Upper lobe of left lung (tissue), 6 donors: Measurements from ENCODE around the gene LAPTM4A. TPM values are rescaled to one million over a fixed set of nuclear protein-coding genes. Genes with fewer than 3 reads are reported as not detected.

Experiments used
- ATAC-seq, 2 donors: fragments of 200-7000 bp; cut with Tn5 transposase; one replicate each; pipeline ENCODE4 v1.9.1; 2022; ENCODE audit warnings: mild to moderate bottlenecking in 2 of 2, moderate library complexity in 2 of 2; ENCODE audit not compliant: low FRiP score in 2 of 2
- DNase-seq, 2 donors: peaks; one replicate each; pipeline ENCODE4 v3.0.0-alpha.2; 2019 to 2020
- H3K27ac ChIP-seq, 4 donors: fragments of 200-600 bp; sonication (generic); one replicate each; pipeline ENCODE4 v1.5.1; 2016 to 2019
- H3K27me3 ChIP-seq, 4 donors: fragments of 200-600 bp; sonication (generic); one replicate each; pipeline ENCODE4 v1.5.1; 2017 to 2019
- H3K36me3 ChIP-seq, 4 donors: fragments of 200-600 bp; sonication (generic); one replicate each; pipeline ENCODE4 v1.5.1; 2016 to 2019
- H3K4me1 ChIP-seq, 4 donors: fragments of 200-600 bp; sonication (generic); one replicate each; pipeline ENCODE4 v1.5.1; 2018 to 2019
- H3K4me3 ChIP-seq, 4 donors: fragments of 200-600 bp; sonication (generic); one replicate each; pipeline ENCODE4 v1.5.1; 2017 to 2019; ENCODE audit warnings: mild to moderate bottlenecking in 2 of 4, moderate library complexity in 1 of 4
- H3K9me3 ChIP-seq, 4 donors: fragments of 200-600 bp; sonication (generic); one replicate each; pipeline ENCODE4 v1.5.1; 2018 to 2019
- EP300 ChIP-seq, 4 donors: sonication (generic); formaldehyde crosslinking; IDR thresholded peaks; one replicate each; pipeline ENCODE4 v1.5.1; 2017; ENCODE audit warnings: antibody characterized with exemption in 4 of 4, control low read depth in 2 of 4
- POLR2A ChIP-seq, 4 donors: fragments of 450-650 bp; IDR thresholded peaks; one replicate each; pipeline ENCODE4 v1.5.1; 2016 to 2017; ENCODE audit warnings: antibody characterized with exemption in 4 of 4, mild to moderate bottlenecking in 2 of 4
- POLR2AphosphoS5 ChIP-seq, 2 donors: sonication (generic); formaldehyde crosslinking; IDR thresholded peaks; one replicate each; pipeline ENCODE4 v1.5.1; 2017; ENCODE audit warnings: antibody characterized with exemption in 2 of 2
- WGBS, 2 donors: methylation state at CpG; one replicate each; pipeline ENCODE4 v1.1.5; 2017 to 2018; 5-methylcytosine and 5-hydroxymethylcytosine counted together
- total RNA-seq, 6 donors: library from RNA; depleted of rRNA in 4 of 6; stranded (reverse); fragments of >200 nt in 4 of 6; gene quantifications; one replicate each; pipeline versions ENCODE4 v1.1.0 to v1.2.1, GENCODE V29; 2016 to 2021
- TF ChIP-seq, protein P1 (sequence below), 6 experiments: fragments of 450-650 bp in 4 of 6; fragments of 200-600 bp in 2 of 6; sonication (generic) in 2 of 6; IDR thresholded peaks; one replicate each; pipeline ENCODE4 v1.5.1; 2016 to 2019; ENCODE audit warnings: antibody characterized with exemption in 6 of 6
- donor health status: DM: no; HTN: no; CAD: no; lungs with moderate emphysema.
- donor health status: DM: no; HTN: yes; CAD: no; lungs with severe emphysema.

The LAPTM4A gene
- total RNA-seq, 6 donors from 2014 or later: 27.2 to 210 (median 116) TPM

DNA sequence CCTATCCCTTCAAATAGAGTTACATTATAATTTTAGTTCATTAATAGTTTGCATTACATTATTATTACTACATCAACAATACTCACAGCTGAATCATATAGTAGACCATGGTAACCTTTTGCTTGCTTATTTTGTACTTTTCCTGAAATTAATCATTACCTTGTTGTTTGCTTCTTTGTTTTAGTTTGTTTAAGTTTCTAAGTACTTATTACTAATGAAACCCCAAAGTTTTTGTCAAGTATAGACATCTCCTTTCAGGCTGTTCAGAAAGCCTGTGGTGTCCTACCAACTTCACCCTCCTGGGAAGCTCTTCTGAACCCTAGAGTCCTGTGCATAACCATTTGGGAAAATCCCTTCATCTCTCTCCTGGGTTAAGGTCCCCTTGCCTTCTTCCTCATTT is 43.5 kb upstream of the LAPTM4A start:
- no peak for DNase-seq
- no peak for TF ChIP-seq POLR2A (IDR thresholded peaks at IDR 0.05)
- TF ChIP-seq, protein P1, sequence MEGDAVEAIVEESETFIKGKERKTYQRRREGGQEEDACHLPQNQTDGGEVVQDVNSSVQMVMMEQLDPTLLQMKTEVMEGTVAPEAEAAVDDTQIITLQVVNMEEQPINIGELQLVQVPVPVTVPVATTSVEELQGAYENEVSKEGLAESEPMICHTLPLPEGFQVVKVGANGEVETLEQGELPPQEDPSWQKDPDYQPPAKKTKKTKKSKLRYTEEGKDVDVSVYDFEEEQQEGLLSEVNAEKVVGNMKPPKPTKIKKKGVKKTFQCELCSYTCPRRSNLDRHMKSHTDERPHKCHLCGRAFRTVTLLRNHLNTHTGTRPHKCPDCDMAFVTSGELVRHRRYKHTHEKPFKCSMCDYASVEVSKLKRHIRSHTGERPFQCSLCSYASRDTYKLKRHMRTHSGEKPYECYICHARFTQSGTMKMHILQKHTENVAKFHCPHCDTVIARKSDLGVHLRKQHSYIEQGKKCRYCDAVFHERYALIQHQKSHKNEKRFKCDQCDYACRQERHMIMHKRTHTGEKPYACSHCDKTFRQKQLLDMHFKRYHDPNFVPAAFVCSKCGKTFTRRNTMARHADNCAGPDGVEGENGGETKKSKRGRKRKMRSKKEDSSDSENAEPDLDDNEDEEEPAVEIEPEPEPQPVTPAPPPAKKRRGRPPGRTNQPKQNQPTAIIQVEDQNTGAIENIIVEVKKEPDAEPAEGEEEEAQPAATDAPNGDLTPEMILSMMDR (IDR thresholded peaks at IDR 0.05): no peak
- TF ChIP-seq EP300 (IDR thresholded peaks at IDR 0.05): no peak
- no peak for TF ChIP-seq POLR2AphosphoS5 (IDR thresholded peaks at IDR 0.05)
- no peak overlapping the region for H3K4me3 ChIP-seq
- ATAC-seq: no peak
- no peak overlapping the region for H3K27ac ChIP-seq
- no peaks in the 10 kb centered on the region for H3K9me3 ChIP-seq
- H3K27me3 ChIP-seq: no peaks in the 10 kb centered on the region
- H3K36me3 ChIP-seq: no peaks in the 10 kb centered on the region
- no peaks in the 10 kb centered on the region for H3K4me1 ChIP-seq

DNA sequence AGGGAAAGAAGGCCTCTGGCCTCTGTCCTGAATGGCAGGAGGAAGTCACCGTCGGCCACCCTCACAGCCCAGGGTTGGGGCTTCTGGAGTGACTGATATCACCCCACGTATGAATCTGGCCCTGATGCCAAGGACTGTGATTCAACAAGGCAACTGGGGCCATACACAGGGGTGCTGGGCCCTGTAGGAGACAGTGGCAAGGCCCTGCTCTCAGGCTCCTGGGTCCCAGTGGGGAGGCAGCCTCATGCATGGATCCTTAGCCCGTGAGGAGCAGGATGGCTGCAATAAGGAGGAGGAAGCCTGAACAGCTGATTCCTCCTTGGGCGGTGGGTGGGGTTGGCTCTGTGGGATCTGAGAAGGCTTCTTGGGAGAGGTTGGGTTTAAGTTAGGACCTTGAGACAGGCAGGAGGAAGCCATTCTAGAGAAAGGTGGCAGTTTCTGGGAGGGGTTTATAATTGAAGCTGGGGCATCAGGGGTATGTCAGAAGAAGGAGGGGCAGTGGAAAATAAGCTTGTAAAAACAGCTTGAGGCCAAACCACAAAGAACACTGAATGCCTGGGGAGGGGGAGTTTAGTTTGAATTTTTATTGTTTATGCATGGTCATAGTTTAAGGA is 42.8 kb upstream of the LAPTM4A start:
- H3K27ac ChIP-seq: no peak overlapping the region
- TF ChIP-seq, protein P1 (IDR thresholded peaks at IDR 0.05): no peak
- no peak for TF ChIP-seq POLR2AphosphoS5 (IDR thresholded peaks at IDR 0.05)
- no peak for TF ChIP-seq POLR2A (IDR thresholded peaks at IDR 0.05)
- no peak for TF ChIP-seq EP300 (IDR thresholded peaks at IDR 0.05)
- no peak for DNase-seq
- H3K27me3 ChIP-seq: no peaks in the 10 kb centered on the region
- no peaks in the 10 kb centered on the region for H3K36me3 ChIP-seq
- no peak overlapping the region for H3K4me3 ChIP-seq
- no peaks in the 10 kb centered on the region for H3K9me3 ChIP-seq
- H3K4me1 ChIP-seq: no peaks in the 10 kb centered on the region
- ATAC-seq: no peak
- WGBS, 2 donors: 57 to 80% methylated on average over 2 to 5 of the region's 5 CpGs

DNA sequence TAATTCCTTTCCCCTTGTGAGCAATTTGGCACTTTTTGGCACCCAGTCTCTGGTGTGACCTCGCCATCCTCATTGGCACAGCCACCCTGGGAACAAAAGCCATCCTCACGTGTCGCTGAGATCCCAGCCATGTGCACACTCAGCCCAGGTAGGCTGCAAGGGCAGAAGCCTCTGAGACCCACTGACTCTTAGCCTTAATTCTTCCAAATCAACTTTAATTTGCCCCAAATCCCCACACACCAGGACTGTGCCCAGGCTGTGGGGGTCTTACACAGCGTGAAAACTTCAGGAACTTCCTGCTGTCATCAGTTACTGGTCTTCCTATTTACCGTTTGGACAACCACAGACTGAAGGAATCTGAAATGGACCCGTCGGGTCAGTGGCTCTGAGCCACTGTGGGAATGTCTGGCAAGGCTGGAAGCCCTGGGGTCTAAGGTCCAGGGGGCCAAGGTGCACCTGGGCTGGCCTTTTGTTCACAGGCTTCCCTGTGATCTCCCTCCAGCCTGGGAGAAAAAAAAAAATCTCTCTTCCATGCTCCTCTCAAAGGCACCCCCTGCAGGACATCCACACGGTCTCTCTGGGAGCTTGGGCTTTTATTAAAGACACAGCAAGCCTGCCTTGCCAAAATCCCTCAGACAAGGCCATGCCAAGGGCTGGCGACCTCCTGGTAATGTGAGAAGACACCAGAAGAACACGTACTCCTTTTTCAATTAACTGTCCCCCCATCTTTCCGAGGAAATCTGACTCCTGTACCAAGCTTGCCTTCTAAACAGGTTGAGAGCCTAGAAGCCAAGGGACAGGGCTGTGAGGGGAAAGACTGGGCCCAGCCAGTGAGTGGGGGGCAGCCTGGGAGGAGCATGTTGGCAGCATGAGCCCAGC is 42.1 kb upstream of the LAPTM4A start:
- no peaks in the 10 kb centered on the region for H3K27me3 ChIP-seq
- TF ChIP-seq, protein P1 (IDR thresholded peaks at IDR 0.05): peak in 2 of 6 experiments; percentile 12 to 20
- TF ChIP-seq POLR2A (IDR thresholded peaks at IDR 0.05): no peak
- no peaks in the 10 kb centered on the region for H3K4me1 ChIP-seq
- H3K9me3 ChIP-seq: no peaks in the 10 kb centered on the region
- H3K27ac ChIP-seq: no peak overlapping the region
- 55 to 63% methylated on average over 10 to 11 of the region's 11 CpGs for WGBS, 2 donors
- H3K36me3 ChIP-seq: no peaks in the 10 kb centered on the region
- H3K4me3 ChIP-seq: no peak overlapping the region
- ATAC-seq (peak in 1 of 2 donors; percentile 34), DNase-seq (no peak)

DNA sequence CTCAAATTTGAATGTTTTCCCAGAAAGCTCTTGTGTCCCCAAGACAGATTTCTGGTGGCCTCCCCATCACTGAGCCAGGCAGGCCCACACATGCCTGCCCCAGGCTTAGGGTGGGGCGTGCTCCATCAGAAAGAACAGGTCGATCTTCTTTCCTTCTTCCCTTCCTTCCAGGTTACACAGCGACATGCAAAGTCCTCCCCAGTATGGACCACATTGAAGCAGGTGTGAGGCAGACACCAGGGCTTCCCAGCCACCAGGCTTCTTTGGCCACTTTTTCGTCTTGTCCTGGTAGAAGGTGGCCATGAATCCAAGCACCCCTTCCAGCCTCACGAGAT is 41.4 kb upstream of the LAPTM4A start:
- H3K4me1 ChIP-seq: no peaks in the 10 kb centered on the region
- TF ChIP-seq POLR2AphosphoS5 (IDR thresholded peaks at IDR 0.05): no peak
- TF ChIP-seq EP300 (IDR thresholded peaks at IDR 0.05): no peak
- no peak for TF ChIP-seq POLR2A (IDR thresholded peaks at IDR 0.05)
- TF ChIP-seq, protein P1 (IDR thresholded peaks at IDR 0.05): no peak
- H3K9me3 ChIP-seq: no peaks in the 10 kb centered on the region
- no peak overlapping the region for H3K4me3 ChIP-seq
- no peak for DNase-seq
- no peaks in the 10 kb centered on the region for H3K27me3 ChIP-seq
- no peak for ATAC-seq
- WGBS, 2 donors: 84 to 89% methylated on average over 5 of the region's 5 CpGs
- H3K27ac ChIP-seq: no peak overlapping the region
- H3K36me3 ChIP-seq: no peaks in the 10 kb centered on the region
